Activated CD4-positive, alpha-beta T cell treated with anti-CD3 and anti-CD28 coated beads, Interleukin-2, amount 10 ng/mL, durations not matched to agents 24 days and 14 days (primary cell): ENCODE results near the gene VPS18. TPM values are rescaled to one million over a fixed set of nuclear protein-coding genes. Genes with fewer than 3 reads are reported as not detected.

Source experiments
- DNase-seq: peaks from one replicate; pipeline ENCODE4 v3.0.0; 2022
- H3K27ac Mint-ChIP-seq: one replicate; pipeline ENCODE4 v1.8.0; 2022; ENCODE audit warnings: mild to moderate bottlenecking, mixed read lengths
- H3K27me3 Mint-ChIP-seq: one replicate; pipeline ENCODE4 v1.8.0; 2022; ENCODE audit warnings: mixed read lengths
- H3K36me3 Mint-ChIP-seq: one replicate; pipeline ENCODE4 v1.8.0; 2022; ENCODE audit warnings: low read depth, mild to moderate bottlenecking, mixed read lengths
- H3K4me1 Mint-ChIP-seq: one replicate; pipeline ENCODE4 v1.8.0; 2021; ENCODE audit warnings: mixed read lengths
- H3K4me3 Mint-ChIP-seq: one replicate; pipeline ENCODE4 v1.8.0; 2022; ENCODE audit warnings: mild to moderate bottlenecking, moderate library complexity, mixed read lengths
- H3K9me3 Mint-ChIP-seq: one replicate; pipeline ENCODE4 v1.8.0; 2021; ENCODE audit warnings: mixed read lengths
- intact Hi-C: fragments of 100-400 bp; cut with micrococcal nuclease; formaldehyde crosslinking; loops from one replicate; pipeline ENCODE4 v1.15.1; 2023
- total RNA-seq: library from RNA; stranded (reverse); gene quantifications from 2 replicates; pipeline ENCODE4 v1.2.3, GENCODE V29; 2022

Gene VPS18
- total RNA-seq, 1 donor from 2014 or later = 11.2 TPM

- H3K27ac Mint-ChIP-seq = no peak overlapping the region
- H3K36me3 Mint-ChIP-seq = peaks cover 3% of the 10 kb centered on the region
- no peaks in the 10 kb centered on the region for H3K9me3 Mint-ChIP-seq
- no peak for DNase-seq
- intact Hi-C loops = no loop called here
- H3K4me1 Mint-ChIP-seq = peaks cover 29% of the 10 kb centered on the region
- H3K27me3 Mint-ChIP-seq = no peaks in the 10 kb centered on the region
- no peak overlapping the region for H3K4me3 Mint-ChIP-seq
Measured at GRCh38 chr15:40948706-40949473, 54.6 kb downstream of the VPS18 start.

GRCh38 chr15:40949756-40950207 lies 55.5 kb downstream of the VPS18 start:
- Mint-ChIP-seq H3K9me3 (no peaks in the 10 kb centered on the region), H3K36me3 (peaks cover 3% of the 10 kb centered on the region), H3K4me3 (no peak overlapping the region), H3K27me3 (no peaks in the 10 kb centered on the region), H3K27ac (no peak overlapping the region), H3K4me1 (peaks cover 32% of the 10 kb centered on the region)
- intact Hi-C loops = no loop called here
- DNase-seq = no peak

- H3K27me3 Mint-ChIP-seq = no peaks in the 10 kb centered on the region
- intact Hi-C loops = loop anchor here (2.0 kb wide), 1 partner anchor 279 kb away; the partner anchor contains the start of genes CHP1 and EXD1
Measured at GRCh38 chr15:40951764-40952163, 57.5 kb downstream of the VPS18 start.

GRCh38 chr15:40952301-40952900 lies 58.2 kb downstream of the VPS18 start:
- Mint-ChIP-seq H3K4me1 (peaks cover 32% of the 10 kb centered on the region), H3K9me3 (no peaks in the 10 kb centered on the region), H3K4me3 (peak overlapping the region; percentile 92), H3K27ac (peak overlapping the region; percentile 91), H3K36me3 (peaks cover 12% of the 10 kb centered on the region), H3K27me3 (no peaks in the 10 kb centered on the region)
- intact Hi-C loops = loop anchor here (2.0 kb wide), 1 partner anchor 278 kb away; the partner anchor contains the start of genes CHP1 and EXD1
- DNase-seq = no peak

More at GRCh38 chr15:40951764-40952163, 57.5 kb downstream of the VPS18 start:
- Mint-ChIP-seq H3K36me3 (peaks cover 12% of the 10 kb centered on the region), H3K27ac (no peak overlapping the region), H3K4me1 (peaks cover 32% of the 10 kb centered on the region), H3K4me3 (peak overlapping the region; percentile 92), H3K9me3 (no peaks in the 10 kb centered on the region)
- DNase-seq = no peak

GRCh38 chr15:40952901-40953712 lies 58.9 kb downstream of the VPS18 start, which contains the start of gene CHAC1:
Gene CHAC1 (plus strand): TSS chr15:40953471. CDS start chr15:40953584, 113 bp downstream.
- Mint-ChIP-seq H3K27me3 (no peaks in the 10 kb centered on the region), H3K4me1 (peaks cover 32% of the 10 kb centered on the region), H3K36me3 (peaks cover 12% of the 10 kb centered on the region), H3K9me3 (no peaks in the 10 kb centered on the region), H3K27ac (peak within 1 kb of the TSS; percentile 91), H3K4me3 (peak within 1 kb of the TSS; percentile 92)
- intact Hi-C loops = loop anchor here (1.0 to 2.0 kb wide), 2 partner anchors 11 to 278 kb away; partner anchors contain the start of genes CHP1 and EXD1
- DNase-seq = peak; percentile 99

Other genes starting within 250 kb of the VPS18 start
- gene RAD51, start 199.3 kb upstream of the VPS18 start, total RNA-seq = 67.5 and 70.3 TPM in 2 replicates
- 36.1 and 38.9 TPM in 2 replicates for gene RMDN3, start 139.2 kb upstream of the VPS18 start, total RNA-seq
- 34.7 and 37.2 TPM in 2 replicates for gene GCHFR, start 130.4 kb upstream of the VPS18 start, total RNA-seq
- 0.43 and 0.51 TPM in 2 replicates for gene C15orf62, start 124.5 kb upstream of the VPS18 start, total RNA-seq
- 35.6 and 37.6 TPM in 2 replicates for gene ZFYVE19, start 87.4 kb upstream of the VPS18 start, total RNA-seq
- gene DNAJC17, start 87.0 kb upstream of the VPS18 start, total RNA-seq = 53.8 and 54.3 TPM in 2 replicates
- gene PPP1R14D, start 65.7 kb upstream of the VPS18 start, total RNA-seq = not detected in 2 replicates
- 11.3 and 12.9 TPM in 2 replicates for gene SPINT1, start 50.4 kb upstream of the VPS18 start, total RNA-seq
- 1.0 and 1.5 TPM in 2 replicates for gene RHOV, start 20.2 kb upstream of the VPS18 start, total RNA-seq
- 0.33 TPM in 1 of 2 replicates, not detected in the other for gene DLL4, start 34.9 kb downstream of the VPS18 start, total RNA-seq
- 8.4 and 9.8 TPM in 2 replicates for gene CHAC1, start 59.0 kb downstream of the VPS18 start, total RNA-seq
- gene INO80, start 221.8 kb downstream of the VPS18 start, total RNA-seq = 33.1 and 37.2 TPM in 2 replicates